T-cell (primary cell): ENCODE measurements around the gene SERPINB7. TPM values are rescaled to one million over a fixed set of nuclear protein-coding genes. Genes with fewer than 3 reads are reported as not detected.

Experiments used
- ATAC-seq, 4 experiments: fragments of 200-7000 bp in 3 of 4; fragments of 150-1000 bp in 1 of 4; cut with Tn5 transposase; replicated peaks in 1 of 4; 1 replicate in 3 of 4; 2 replicates in 1 of 4; pipeline ENCODE4 v1.10.0; 2021; ENCODE audit warnings: moderate library complexity in 3 of 4, mild to moderate bottlenecking in 2 of 4, moderate number of reproducible peaks in 1 of 4
- CTCF ChIA-PET, 2 donors: fragments of 300-600 bp; sonication (Branson Sonifier 250); formaldehyde crosslinking; loops; one replicate each; lab custom pipeline; 2022; ENCODE audit warnings: antibody characterized with exemption in 2 of 2; lab: Charles Lee
- POLR2A ChIA-PET, 2 donors: fragments of 300-600 bp; sonication (Branson Sonifier 250); formaldehyde crosslinking; loops; one replicate each; lab custom pipeline; 2022; ENCODE audit warnings: antibody characterized with exemption in 2 of 2; lab: Charles Lee
- DNase-seq, 35 experiments: peaks; one replicate each; pipeline versions ENCODE4 v3.0.0 to v3.0.0-alpha.2; 2013 to 2023
- H3K27ac ChIP-seq: one replicate; pipeline ENCODE4 v1.5.1; 2013; ENCODE audit warnings: low read length
- H3K27me3 ChIP-seq, 2 experiments: replicated peaks in 1 of 2; 1 replicate in 1 of 2; 2 replicates in 1 of 2; pipeline versions ENCODE4 v1.6.1 to v1.7.0; 2013; ENCODE audit warnings: low read length in 1 of 2, mixed read lengths in 1 of 2; ENCODE audit not compliant: control insufficient read depth in 2 of 2, insufficient read depth in 2 of 2; ENCODE audit errors: extremely low read depth in 1 of 2
- H3K36me3 ChIP-seq, 2 donors: 1 replicate in 1 of 2; 2 replicates in 1 of 2; pipeline versions ENCODE4 v1.6.1 to v1.7.0; 2013; ENCODE audit warnings: low read length in 1 of 2; ENCODE audit not compliant: control insufficient read depth in 2 of 2, insufficient read depth in 1 of 2; ENCODE audit errors: extremely low read depth in 1 of 2
- H3K4me1 ChIP-seq, 2 experiments: 1 replicate in 1 of 2; 2 replicates in 1 of 2; pipeline versions ENCODE4 v1.6.1 to v1.7.0; 2013; ENCODE audit warnings: low read length in 2 of 2, mixed read lengths in 1 of 2; ENCODE audit not compliant: insufficient read depth in 2 of 2, control insufficient read depth in 1 of 2; ENCODE audit errors: extremely low read depth in 1 of 2
- H3K4me3 ChIP-seq, 2 donors: 1 replicate in 1 of 2; 2 replicates in 1 of 2; pipeline versions ENCODE4 v1.5.1 to v1.7.0; 2013; ENCODE audit warnings: mild to moderate bottlenecking in 2 of 2, low read length in 1 of 2, moderate library complexity in 1 of 2; ENCODE audit not compliant: control insufficient read depth in 1 of 2; ENCODE audit errors: extremely low read depth in 1 of 2
- H3K9me3 ChIP-seq: 2 replicates; pipeline ENCODE4 v1.7.0; 2013
- H3K27ac Mint-ChIP-seq, 2 donors: one replicate each; pipeline ENCODE4 v1.8.0; 2020 to 2021; ENCODE audit warnings: mild to moderate bottlenecking in 2 of 2, mixed read lengths in 2 of 2
- H3K27me3 Mint-ChIP-seq, 2 donors: one replicate each; pipeline ENCODE4 v1.8.0; 2021 to 2022; ENCODE audit warnings: mixed read lengths in 2 of 2
- H3K36me3 Mint-ChIP-seq: one replicate; pipeline ENCODE4 v1.8.0; 2021; ENCODE audit warnings: mixed read lengths
- H3K4me1 Mint-ChIP-seq, 3 donors: one replicate each; pipeline ENCODE4 v1.8.0; 2020 to 2022; ENCODE audit warnings: mixed read lengths in 3 of 3, mild to moderate bottlenecking in 1 of 3
- H3K4me3 Mint-ChIP-seq, 3 donors: one replicate each; pipeline ENCODE4 v1.8.0; 2020 to 2022; ENCODE audit warnings: mild to moderate bottlenecking in 3 of 3, mixed read lengths in 3 of 3, moderate library complexity in 3 of 3
- H3K9me3 Mint-ChIP-seq, 3 donors: one replicate each; pipeline ENCODE4 v1.8.0; 2020 to 2022; ENCODE audit warnings: mixed read lengths in 3 of 3
- WGBS: methylation state at CpG from one replicate; pipeline ENCODE4 v1.1.5; 2013; ENCODE audit warnings: missing lambda C conversion rate; ENCODE audit not compliant: insufficient coverage; 5-methylcytosine and 5-hydroxymethylcytosine counted together
- total RNA-seq, 35 experiments: library from RNA in 6 of 35; stranded (reverse) in 6 of 35; fragments of 120-200 nt in 1 of 35; gene quantifications; one replicate each; pipeline versions ENCODE4 v1.2.1 to v1.2.4 and lab custom pipeline; 2013 to 2026

The SERPINB7 gene
- total RNA-seq, 5 donors from 2014 or later (not counting 1 experiment from before 2014, with no cell fraction given), result not detected

DNA sequence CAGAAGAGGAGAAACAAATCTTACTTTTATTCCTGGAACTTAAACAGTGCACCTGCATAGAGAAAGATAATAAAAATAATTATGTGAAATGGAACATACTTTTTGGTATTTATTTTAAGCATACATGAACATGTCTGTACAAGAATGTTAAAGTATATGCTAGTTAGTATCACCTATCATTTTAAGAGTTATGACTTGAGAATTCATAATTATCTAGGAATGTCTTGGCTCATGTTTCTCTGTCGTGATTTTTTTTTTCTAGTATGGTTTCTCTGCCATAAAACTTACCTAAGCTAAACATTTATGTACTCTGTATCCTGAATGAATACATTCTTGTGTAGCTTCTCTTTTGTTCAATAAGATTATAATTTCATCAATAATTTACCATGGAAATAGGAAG is 4.2 kb downstream of the SERPINB7 start:
- no peaks in the 10 kb centered on the region for H3K36me3 ChIP-seq
- no peaks in the 10 kb centered on the region for H3K27me3 ChIP-seq
- CTCF ChIA-PET, result no interaction called here
- Mint-ChIP-seq H3K9me3 (no peaks in the 10 kb centered on the region), H3K36me3 (no peaks in the 10 kb centered on the region), H3K27ac (no peak overlapping the region), H3K4me1 (no peaks in the 10 kb centered on the region), H3K27me3 (peaks cover 0 to 7% of the 10 kb centered on the region in 2 donors), H3K4me3 (no peak overlapping the region)
- H3K27ac ChIP-seq, result no peak overlapping the region
- H3K9me3 ChIP-seq, result no peaks in the 10 kb centered on the region
- POLR2A ChIA-PET, result interaction anchor here in 1 of 2 donors (0.6 kb wide), 1 partner anchor 12 kb away, joined by 6 read pairs; no protein-coding TSS in a partner anchor
- ATAC-seq, result no peak
- no peak overlapping the region for H3K4me3 ChIP-seq
- no peaks in the 10 kb centered on the region for H3K4me1 ChIP-seq
- no CpG with 5 or more reads among the region's 1 CpG for WGBS
- no peak for DNase-seq

DNA sequence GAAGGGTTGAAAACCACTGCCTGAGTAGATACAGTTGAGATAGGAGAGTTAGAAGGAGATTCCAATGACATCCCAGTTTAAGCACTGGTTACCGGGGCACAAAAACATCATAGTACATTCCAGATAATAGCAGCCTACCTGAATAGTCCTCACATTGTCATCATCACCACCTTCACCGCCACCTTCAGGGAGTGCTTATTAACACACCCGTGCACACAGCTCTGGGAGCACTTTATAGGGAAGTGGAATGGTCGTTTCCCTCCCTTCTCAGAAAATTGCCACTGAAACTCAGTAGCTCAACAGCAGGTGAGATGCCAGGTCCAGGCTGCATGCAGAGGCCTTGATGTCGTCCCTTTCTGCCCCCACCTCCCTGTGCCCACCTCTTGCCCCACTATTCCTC is 8.2 kb downstream of the SERPINB7 start:
- Histone ChIP-seq H3K4me1 (no peaks in the 10 kb centered on the region), H3K36me3 (no peaks in the 10 kb centered on the region), H3K9me3 (no peaks in the 10 kb centered on the region), H3K27me3 (no peaks in the 10 kb centered on the region), H3K4me3 (no peak overlapping the region), H3K27ac (no peak overlapping the region)
- WGBS, result 40% methylated on average over 1 of the region's 5 CpGs
- Mint-ChIP-seq H3K27me3 (peaks cover 0 to 7% of the 10 kb centered on the region in 2 donors), H3K4me3 (no peak overlapping the region), H3K9me3 (no peaks in the 10 kb centered on the region), H3K27ac (no peak overlapping the region), H3K36me3 (no peaks in the 10 kb centered on the region), H3K4me1 (no peaks in the 10 kb centered on the region)
- ATAC-seq (no peak), DNase-seq (no peak)
- ChIA-PET POLR2A (no interaction called here), CTCF (interaction anchor here in 1 of 2 donors (0.7 kb wide), 1 partner anchor 11 kb away, joined by 3 read pairs; no protein-coding TSS in a partner anchor)

DNA sequence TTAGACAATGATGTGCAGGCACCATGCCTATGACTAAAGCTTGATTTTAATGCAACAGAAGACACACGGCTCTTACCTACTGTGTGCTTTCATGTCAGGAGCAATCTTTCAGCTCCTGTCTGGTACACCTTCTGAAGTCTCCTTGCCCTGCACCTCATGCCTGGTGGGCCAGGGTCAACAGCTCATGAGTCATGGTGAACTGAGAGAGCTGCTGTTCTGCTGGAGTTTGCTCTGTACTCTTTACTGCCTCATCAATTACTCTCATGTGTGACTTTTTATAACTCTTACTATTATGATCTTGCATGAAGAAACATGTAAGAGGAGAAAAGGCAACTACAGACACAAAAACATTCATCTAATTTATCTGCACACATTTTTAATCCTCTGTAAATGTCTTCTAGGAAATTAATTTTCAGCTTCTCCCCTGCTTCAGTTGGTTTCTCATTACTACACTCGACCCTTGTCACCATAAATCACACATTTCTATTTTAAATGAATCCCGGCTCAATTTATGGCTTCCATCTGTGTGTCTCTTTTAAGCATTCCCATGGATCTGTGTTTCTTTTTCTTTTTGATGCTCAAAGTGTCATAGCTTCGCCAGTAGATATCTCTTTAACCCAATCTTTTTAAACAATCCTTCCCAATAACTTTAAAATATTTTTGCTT is 9.7 kb downstream of the SERPINB7 start:
- CTCF ChIA-PET, result no interaction called here
- H3K4me1 ChIP-seq, result no peaks in the 10 kb centered on the region
- no peaks in the 10 kb centered on the region for H3K9me3 Mint-ChIP-seq
- no peaks in the 10 kb centered on the region for H3K36me3 Mint-ChIP-seq
- H3K4me3 Mint-ChIP-seq, result no peak overlapping the region
- H3K27ac Mint-ChIP-seq, result no peak overlapping the region
- H3K27me3 Mint-ChIP-seq, result peaks cover 0 to 7% of the 10 kb centered on the region in 2 donors
- H3K4me1 Mint-ChIP-seq, result peaks cover 0 to 4% (median 0%) of the 10 kb centered on the region in 3 donors
- no peaks in the 10 kb centered on the region for H3K36me3 ChIP-seq
- POLR2A ChIA-PET, result no interaction called here
- 100% methylated on average over 1 of the region's 4 CpGs for WGBS
- DNase-seq (no peak), ATAC-seq (no peak)
- H3K9me3 ChIP-seq, result no peaks in the 10 kb centered on the region
- no peaks in the 10 kb centered on the region for H3K27me3 ChIP-seq
- no peak overlapping the region for H3K27ac ChIP-seq
- no peak overlapping the region for H3K4me3 ChIP-seq

DNA sequence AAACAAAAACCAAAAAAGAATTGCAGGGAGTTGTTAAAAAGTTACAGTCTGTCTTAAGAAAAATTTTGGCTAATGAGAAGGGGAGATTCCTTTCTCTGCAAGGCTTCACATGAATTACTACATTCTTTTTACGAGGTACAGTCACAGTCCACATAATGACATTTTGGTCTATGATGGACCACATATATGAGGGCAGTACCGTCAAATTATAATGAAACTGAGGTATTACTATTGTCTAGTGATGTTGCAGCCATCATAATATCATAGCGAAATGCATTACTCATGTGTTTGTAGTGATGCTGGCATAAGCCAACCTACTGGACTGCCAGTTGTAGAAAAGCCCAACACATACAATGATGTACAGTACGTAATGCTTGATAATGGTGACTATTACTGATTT is 12.5 kb downstream of the SERPINB7 start:
- no CpG with 5 or more reads among the region's 4 CpGs for WGBS
- Mint-ChIP-seq H3K27ac (no peak overlapping the region), H3K27me3 (no peaks in the 10 kb centered on the region), H3K36me3 (no peaks in the 10 kb centered on the region), H3K4me3 (no peak overlapping the region), H3K4me1 (peaks cover 0 to 4% (median 0%) of the 10 kb centered on the region in 3 donors), H3K9me3 (no peaks in the 10 kb centered on the region)
- Histone ChIP-seq H3K4me1 (no peaks in the 10 kb centered on the region), H3K27ac (no peak overlapping the region), H3K9me3 (no peaks in the 10 kb centered on the region), H3K4me3 (no peak overlapping the region), H3K36me3 (no peaks in the 10 kb centered on the region), H3K27me3 (no peaks in the 10 kb centered on the region)
- no peak for DNase-seq
- CTCF ChIA-PET, result no interaction called here
- no peak for ATAC-seq
- POLR2A ChIA-PET, result no interaction called here

DNA sequence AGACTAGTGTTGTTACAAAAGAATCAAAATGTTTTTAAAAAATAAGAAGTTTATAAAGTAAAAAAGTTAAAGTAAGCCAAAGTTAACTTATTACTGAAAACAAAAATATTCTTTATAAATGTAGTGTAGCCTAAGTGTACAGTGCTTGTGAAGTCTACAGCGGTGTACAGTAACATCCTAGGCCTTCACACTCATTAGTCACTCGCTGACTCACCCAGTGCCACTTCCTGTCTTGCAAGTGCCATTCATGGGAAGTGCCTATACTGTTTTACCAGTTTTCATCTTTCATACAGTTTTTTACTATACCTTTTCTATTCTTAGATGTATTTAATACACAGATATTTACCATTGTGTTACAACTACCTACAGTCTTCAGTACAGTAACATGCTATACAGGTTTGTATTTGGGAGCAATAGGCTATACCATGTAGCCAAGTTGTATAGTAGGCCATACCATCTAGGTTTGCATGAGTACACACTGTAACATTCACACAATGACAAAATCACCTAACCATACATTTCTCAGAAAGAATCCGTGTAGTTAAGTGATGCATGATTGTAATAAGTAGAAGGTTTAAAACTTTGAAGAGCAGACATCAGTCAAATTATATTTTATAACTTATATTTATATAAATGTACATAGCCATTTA is 13.4 kb downstream of the SERPINB7 start:
- H3K9me3 Mint-ChIP-seq, result no peaks in the 10 kb centered on the region
- H3K36me3 Mint-ChIP-seq, result no peaks in the 10 kb centered on the region
- 40% methylated on average over 1 of the region's 3 CpGs for WGBS
- no peak overlapping the region for H3K4me3 Mint-ChIP-seq
- Histone ChIP-seq H3K27me3 (no peaks in the 10 kb centered on the region), H3K4me3 (no peak overlapping the region), H3K27ac (no peak overlapping the region), H3K4me1 (no peaks in the 10 kb centered on the region), H3K36me3 (no peaks in the 10 kb centered on the region), H3K9me3 (no peaks in the 10 kb centered on the region)
- CTCF ChIA-PET, result no interaction called here
- no peaks in the 10 kb centered on the region for H3K27me3 Mint-ChIP-seq
- no peak overlapping the region for H3K27ac Mint-ChIP-seq
- DNase-seq, result peak in 16 of 35 experiments; percentile 0 to 37 (median 8)
- peak in 3 of 4 experiments; percentile 55 to 79 (median 68) for ATAC-seq
- POLR2A ChIA-PET, result no interaction called here
- H3K4me1 Mint-ChIP-seq, result peaks cover 0 to 4% (median 0%) of the 10 kb centered on the region in 3 donors

DNA sequence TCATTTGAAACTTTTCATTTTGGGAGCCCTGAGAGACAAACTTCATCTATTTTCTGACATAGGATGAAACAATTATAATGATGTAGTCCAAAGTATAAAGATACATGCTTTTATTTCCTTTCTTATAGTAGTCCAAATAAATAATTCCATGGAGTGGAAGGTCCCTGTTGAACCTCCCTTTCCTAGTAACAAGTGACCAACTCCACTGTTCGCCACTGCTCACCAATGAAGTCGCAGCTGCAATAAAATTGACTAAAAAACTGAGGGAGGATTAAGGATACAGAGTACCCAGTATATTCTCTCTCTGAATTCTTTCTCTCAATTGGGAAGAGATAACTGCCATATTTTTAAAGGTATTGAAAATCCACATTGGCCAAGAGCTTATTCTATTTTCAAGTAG is 14.1 kb downstream of the SERPINB7 start:
- DNase-seq (no peak), ATAC-seq (no peak)
- no peak overlapping the region for H3K4me3 Mint-ChIP-seq
- H3K27ac ChIP-seq, result no peak overlapping the region
- H3K9me3 ChIP-seq, result no peaks in the 10 kb centered on the region
- H3K36me3 ChIP-seq, result no peaks in the 10 kb centered on the region
- no CpG with 5 or more reads among the region's 2 CpGs for WGBS
- no peaks in the 10 kb centered on the region for H3K9me3 Mint-ChIP-seq
- H3K4me1 ChIP-seq, result no peaks in the 10 kb centered on the region
- ChIA-PET POLR2A (no interaction called here), CTCF (no interaction called here)
- no peaks in the 10 kb centered on the region for H3K36me3 Mint-ChIP-seq
- no peak overlapping the region for H3K27ac Mint-ChIP-seq
- no peaks in the 10 kb centered on the region for H3K27me3 ChIP-seq
- no peak overlapping the region for H3K4me3 ChIP-seq
- peaks cover 0 to 4% (median 0%) of the 10 kb centered on the region in 3 donors for H3K4me1 Mint-ChIP-seq
- H3K27me3 Mint-ChIP-seq, result no peaks in the 10 kb centered on the region
